HUDEP-2 (cell line): ENCODE measurements around the gene SRP14.
"Not testable (repeated sequence)": the region's sequence is repeated elsewhere in the genome, so short reads cannot be mapped to it uniquely, and the experiment has no call there.

ENCODE experiments used
- DNase-seq, 76 experiments: peaks; one replicate each; lab custom pipeline; 2025; ENCODE audit not compliant: unreplicated experiment in 76 of 76; lab: John Stamatoyannopoulos, UW

The SRP14 gene

GRCh38 chr15:40032125-40032839 lies 6.7 kb downstream of the SRP14 start:
- no peak for DNase-seq

GRCh38 chr15:40031300-40031699 lies 7.7 kb downstream of the SRP14 start:
- no peak for DNase-seq

- peak in 15 of 76 experiments; percentile 8 to 31 (median 23) for DNase-seq
Observed at GRCh38 chr15:40029979-40030893, 8.7 kb downstream of the SRP14 start.

GRCh38 chr15:40028853-40029252 lies 10.1 kb downstream of the SRP14 start:
- DNase-seq: no peak

GRCh38 chr15:40028193-40028592 lies 10.8 kb downstream of the SRP14 start:
- DNase-seq: no peak

- no peak for DNase-seq
Observed at GRCh38 chr15:40016224-40016865, 22.6 kb downstream of the SRP14 start.

GRCh38 chr15:40014390-40014789 lies 24.6 kb downstream of the SRP14 start:
- DNase-seq: no peak

- DNase-seq: not testable (repeated sequence)
Observed at GRCh38 chr15:40013372-40013771, 25.6 kb downstream of the SRP14 start.

GRCh38 chr15:40011303-40011702 lies 27.7 kb downstream of the SRP14 start:
- DNase-seq: no peak

- no peak for DNase-seq
Observed at GRCh38 chr15:40010686-40011085, 28.3 kb downstream of the SRP14 start.

GRCh38 chr15:40008061-40008765 lies 30.8 kb downstream of the SRP14 start:
- peak in 13 of 76 experiments; percentile 2 to 21 (median 10) for DNase-seq

GRCh38 chr15:40006646-40007045 lies 32.3 kb downstream of the SRP14 start:
- DNase-seq: no peak

- DNase-seq: no peak
Observed at GRCh38 chr15:40006003-40006402, 33.0 kb downstream of the SRP14 start.

GRCh38 chr15:40003116-40003916 lies 35.7 kb downstream of the SRP14 start:
- no peak for DNase-seq

- no peak for DNase-seq
Observed at GRCh38 chr15:40002295-40002694, 36.7 kb downstream of the SRP14 start.

GRCh38 chr15:39999538-40000200 lies 39.3 kb downstream of the SRP14 start:
- peak in 3 of 76 experiments; percentile 1 to 2 (median 1) for DNase-seq

- no peak for DNase-seq
Observed at GRCh38 chr15:39998511-39999077, 40.4 kb downstream of the SRP14 start.

- no peak for DNase-seq
Observed at GRCh38 chr15:39997639-39998038, 41.3 kb downstream of the SRP14 start.

GRCh38 chr15:39997031-39997430 lies 42.0 kb downstream of the SRP14 start:
- no peak for DNase-seq
